Erythroblast (primary cell): ENCODE data around the gene DOCK8.

ENCODE experiments used
- GATA1 ChIP-seq: IDR thresholded peaks from 2 replicates; pipeline ENCODE4 v1.6.1; 2011; ENCODE audit warnings: low read depth, mild to moderate bottlenecking, control low read depth, low read length, moderate library complexity
- POLR2A ChIP-seq: IDR thresholded peaks from 2 replicates; pipeline ENCODE4 v1.6.1; 2011; ENCODE audit warnings: mild to moderate bottlenecking, low read length

- TF ChIP-seq POLR2A (no peak), GATA1 (no peak)
These were observed 222.4 kb downstream of the DOCK8 start for GRCh38 chr9:437066-437465.
